Gastroesophageal sphincter (tissue), 4 donors: ENCODE data around the gene SLAMF1. TPM values are rescaled to one million over a fixed set of nuclear protein-coding genes. Genes with fewer than 3 reads are reported as not detected.

Source experiments
- ATAC-seq: fragments of 150-250 bp; one replicate; pipeline ENCODE4 v1.9.1; 2016; ENCODE audit warnings: mild to moderate bottlenecking, moderate library complexity
- H3K27ac ChIP-seq, 4 donors: fragments of 200-600 bp; sonication (generic) in 3 of 4; 1 replicate in 3 of 4; 2 replicates in 1 of 4; pipeline ENCODE4 v1.5.1; 2016 to 2019
- H3K27me3 ChIP-seq: fragments of 200-600 bp; sonication (generic); one replicate; pipeline ENCODE4 v1.5.1; 2019
- H3K36me3 ChIP-seq, 2 donors: fragments of 200-600 bp; sonication (generic); one replicate each; pipeline ENCODE4 v1.5.1; 2019; ENCODE audit warnings: control low read depth in 1 of 2
- H3K4me1 ChIP-seq, 3 donors: fragments of 200-600 bp; sonication (generic); 1 replicate in 2 of 3; 2 replicates in 1 of 3; pipeline ENCODE4 v1.5.1; 2016 to 2019; ENCODE audit warnings: control low read depth in 2 of 3
- H3K4me3 ChIP-seq, 2 donors: fragments of 200-600 bp; sonication (generic); one replicate each; pipeline ENCODE4 v1.5.1; 2019; ENCODE audit warnings: mild to moderate bottlenecking in 1 of 2, moderate library complexity in 1 of 2
- H3K9me3 ChIP-seq, 3 donors: fragments of 200-600 bp; sonication (generic); one replicate each; pipeline ENCODE4 v1.5.1; 2017 to 2019; ENCODE audit warnings: control low read depth in 2 of 3
- EP300 ChIP-seq: sonication (generic); formaldehyde crosslinking; IDR thresholded peaks from one replicate; pipeline ENCODE4 v1.6.1; 2017; ENCODE audit warnings: antibody characterized with exemption, mild to moderate bottlenecking
- POLR2A ChIP-seq, 2 donors: fragments of 450-650 bp; IDR thresholded peaks; one replicate each; pipeline ENCODE4 v1.6.1; 2017; ENCODE audit warnings: antibody characterized with exemption in 2 of 2, mild to moderate bottlenecking in 2 of 2, moderate library complexity in 1 of 2
- POLR2AphosphoS5 ChIP-seq: sonication (generic); formaldehyde crosslinking; IDR thresholded peaks from one replicate; pipeline ENCODE4 v1.6.1; 2017; ENCODE audit warnings: antibody characterized with exemption
- WGBS, 2 donors: methylation state at CpG; one replicate each; pipeline ENCODE4 v1.1.5; 2018; ENCODE audit warnings: low coverage in 1 of 2; 5-methylcytosine and 5-hydroxymethylcytosine counted together
- total RNA-seq, 4 donors: library from RNA; depleted of rRNA; stranded (reverse); fragments of >200 nt; gene quantifications; one replicate each; pipeline ENCODE4 v1.1.0, GENCODE V29; 2016
- TF ChIP-seq, protein P1 (sequence below), 4 experiments: fragments of 200-600 bp in 2 of 4; fragments of 450-650 bp in 2 of 4; sonication (generic) in 1 of 4; IDR thresholded peaks; one replicate each; pipeline ENCODE4 v1.5.1; 2017 to 2019; ENCODE audit warnings: antibody characterized with exemption in 4 of 4, mild to moderate bottlenecking in 2 of 4, moderate library complexity in 2 of 4

The SLAMF1 gene
- total RNA-seq, 4 donors from 2014 or later = 0.12 to 2.8 (median 1.2) TPM; not detected in 1

DNA sequence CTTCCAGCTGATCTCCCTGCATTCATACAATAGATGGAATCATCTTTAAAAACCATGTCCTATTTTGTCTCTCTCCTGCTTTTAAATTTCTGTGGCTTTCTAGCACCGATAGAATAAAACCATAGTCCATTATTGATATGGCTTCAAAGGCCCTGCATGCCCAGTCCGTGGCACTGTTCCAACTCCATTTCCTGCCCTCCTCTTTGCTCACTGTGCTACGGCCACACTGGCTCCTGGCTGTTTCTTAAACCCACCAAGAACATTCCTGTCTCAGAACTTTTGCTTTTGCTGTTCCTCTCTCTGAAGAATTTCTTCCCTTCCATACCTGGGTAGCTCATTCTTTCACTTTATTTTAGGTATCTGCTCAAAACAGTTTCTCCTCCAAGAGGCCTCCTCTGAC is 7.2 kb downstream of the SLAMF1 start:
- WGBS, 2 donors = 12 to 35% methylated on average over 3 of the region's 3 CpGs
- no peak for ATAC-seq
- Histone ChIP-seq H3K4me1 (no peaks in the 10 kb centered on the region), H3K27ac (no peak overlapping the region), H3K36me3 (no peaks in the 10 kb centered on the region), H3K27me3 (peaks cover 4% of the 10 kb centered on the region), H3K4me3 (no peak overlapping the region), H3K9me3 (no peaks in the 10 kb centered on the region)
- TF ChIP-seq, protein P1, sequence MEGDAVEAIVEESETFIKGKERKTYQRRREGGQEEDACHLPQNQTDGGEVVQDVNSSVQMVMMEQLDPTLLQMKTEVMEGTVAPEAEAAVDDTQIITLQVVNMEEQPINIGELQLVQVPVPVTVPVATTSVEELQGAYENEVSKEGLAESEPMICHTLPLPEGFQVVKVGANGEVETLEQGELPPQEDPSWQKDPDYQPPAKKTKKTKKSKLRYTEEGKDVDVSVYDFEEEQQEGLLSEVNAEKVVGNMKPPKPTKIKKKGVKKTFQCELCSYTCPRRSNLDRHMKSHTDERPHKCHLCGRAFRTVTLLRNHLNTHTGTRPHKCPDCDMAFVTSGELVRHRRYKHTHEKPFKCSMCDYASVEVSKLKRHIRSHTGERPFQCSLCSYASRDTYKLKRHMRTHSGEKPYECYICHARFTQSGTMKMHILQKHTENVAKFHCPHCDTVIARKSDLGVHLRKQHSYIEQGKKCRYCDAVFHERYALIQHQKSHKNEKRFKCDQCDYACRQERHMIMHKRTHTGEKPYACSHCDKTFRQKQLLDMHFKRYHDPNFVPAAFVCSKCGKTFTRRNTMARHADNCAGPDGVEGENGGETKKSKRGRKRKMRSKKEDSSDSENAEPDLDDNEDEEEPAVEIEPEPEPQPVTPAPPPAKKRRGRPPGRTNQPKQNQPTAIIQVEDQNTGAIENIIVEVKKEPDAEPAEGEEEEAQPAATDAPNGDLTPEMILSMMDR (IDR thresholded peaks at IDR 0.05) = no peak
- TF ChIP-seq EP300 (no peak), POLR2A (IDR thresholded peaks at IDR 0.05) (no peak), POLR2AphosphoS5 (no peak)

DNA sequence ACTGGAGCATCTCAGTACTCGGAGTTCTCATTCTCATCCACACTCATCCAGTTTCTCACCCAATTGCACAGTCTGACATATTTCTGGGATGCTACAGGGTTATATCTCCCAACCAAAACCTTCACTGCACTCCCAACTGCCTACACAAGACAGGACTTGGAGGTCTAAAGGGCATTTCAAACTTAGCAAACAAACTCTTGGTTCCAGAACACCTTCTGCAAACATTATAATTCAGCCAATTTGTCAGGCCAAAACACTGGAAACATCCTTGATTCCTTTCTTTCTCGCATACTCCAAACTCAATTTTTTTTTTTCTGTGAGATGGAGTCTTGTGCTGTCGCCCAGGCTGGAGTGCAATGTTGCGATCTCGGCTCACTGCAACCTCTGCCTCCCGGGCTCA is 7.9 kb downstream of the SLAMF1 start:
- Histone ChIP-seq H3K9me3 (no peaks in the 10 kb centered on the region), H3K4me3 (no peak overlapping the region), H3K27ac (no peak overlapping the region), H3K4me1 (no peaks in the 10 kb centered on the region), H3K36me3 (no peaks in the 10 kb centered on the region), H3K27me3 (peaks cover 4% of the 10 kb centered on the region)
- WGBS, 2 donors = 57 to 78% methylated on average over 1 to 5 of the region's 6 CpGs
- ATAC-seq = no peak
- TF ChIP-seq POLR2A (IDR thresholded peaks at IDR 0.05) (no peak), EP300 (no peak), POLR2AphosphoS5 (no peak)
- TF ChIP-seq, protein P1 (IDR thresholded peaks at IDR 0.05) = no peak

DNA sequence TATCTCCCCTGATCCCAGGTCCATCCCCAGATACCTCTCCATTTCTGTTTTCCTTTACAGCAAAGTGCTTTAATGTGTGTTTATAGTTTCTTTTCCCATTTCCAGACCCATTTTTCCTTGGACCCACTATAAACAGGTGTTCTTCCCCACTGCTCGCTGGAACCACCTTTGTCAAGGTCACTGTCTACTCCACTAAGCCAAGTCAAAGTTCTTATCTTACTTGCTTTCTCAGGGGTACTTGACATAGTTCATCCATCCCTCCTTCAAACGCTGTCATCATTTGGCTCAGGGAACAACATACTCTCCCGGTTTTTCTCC is 8.3 kb downstream of the SLAMF1 start:
- WGBS, 2 donors = 57 to 75% methylated on average over 3 of the region's 3 CpGs
- no peak overlapping the region for H3K27ac ChIP-seq
- no peak overlapping the region for H3K4me3 ChIP-seq
- TF ChIP-seq POLR2AphosphoS5 = no peak
- TF ChIP-seq, protein P1 (IDR thresholded peaks at IDR 0.05) = no peak
- no peak for TF ChIP-seq POLR2A (IDR thresholded peaks at IDR 0.05)
- no peak for TF ChIP-seq EP300
- no peaks in the 10 kb centered on the region for H3K4me1 ChIP-seq
- ATAC-seq = no peak
- peaks cover 4% of the 10 kb centered on the region for H3K27me3 ChIP-seq
- H3K9me3 ChIP-seq = no peaks in the 10 kb centered on the region
- no peaks in the 10 kb centered on the region for H3K36me3 ChIP-seq

DNA sequence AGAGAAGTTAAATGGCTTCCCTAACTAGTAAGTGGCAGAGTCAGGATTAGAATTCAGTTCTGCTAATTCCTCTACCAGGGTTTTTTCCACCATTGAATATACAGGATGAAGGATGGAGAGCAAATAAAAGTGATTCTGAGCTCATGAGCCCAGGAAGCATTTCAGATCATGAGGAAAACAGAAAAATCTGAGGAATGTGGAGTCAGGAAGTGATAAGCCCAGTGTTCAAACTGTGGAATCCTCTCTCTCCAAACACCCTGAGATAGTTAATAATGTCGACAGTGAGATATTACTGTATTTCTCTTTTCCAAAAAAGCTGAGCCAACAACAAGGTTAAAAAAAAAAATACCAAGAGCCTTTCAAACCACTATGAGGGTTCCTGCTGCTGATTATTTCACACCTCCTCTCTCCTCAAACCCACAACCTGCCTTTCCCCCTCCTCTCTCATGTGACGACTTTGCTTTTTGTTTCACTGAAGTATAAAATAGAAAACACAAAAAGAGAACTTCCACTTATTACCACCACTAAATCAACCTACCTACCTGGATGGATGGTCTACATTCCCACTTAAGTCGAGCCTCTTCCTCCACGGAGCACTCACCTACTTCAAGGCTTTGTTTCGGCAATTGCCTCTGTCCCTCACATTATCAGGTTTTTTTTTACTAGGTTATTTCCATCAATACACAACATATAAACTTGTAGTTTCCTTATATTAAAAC is 8.9 kb downstream of the SLAMF1 start:
- Histone ChIP-seq H3K36me3 (no peaks in the 10 kb centered on the region), H3K9me3 (no peaks in the 10 kb centered on the region), H3K4me1 (no peaks in the 10 kb centered on the region), H3K27me3 (peaks cover 4% of the 10 kb centered on the region), H3K4me3 (no peak overlapping the region), H3K27ac (no peak overlapping the region)
- 64 to 65% methylated on average over 5 of the region's 5 CpGs for WGBS, 2 donors
- ATAC-seq = no peak
- TF ChIP-seq POLR2A (IDR thresholded peaks at IDR 0.05) (no peak), EP300 (no peak), POLR2AphosphoS5 (no peak)
- TF ChIP-seq, protein P1 (IDR thresholded peaks at IDR 0.05) = no peak

DNA sequence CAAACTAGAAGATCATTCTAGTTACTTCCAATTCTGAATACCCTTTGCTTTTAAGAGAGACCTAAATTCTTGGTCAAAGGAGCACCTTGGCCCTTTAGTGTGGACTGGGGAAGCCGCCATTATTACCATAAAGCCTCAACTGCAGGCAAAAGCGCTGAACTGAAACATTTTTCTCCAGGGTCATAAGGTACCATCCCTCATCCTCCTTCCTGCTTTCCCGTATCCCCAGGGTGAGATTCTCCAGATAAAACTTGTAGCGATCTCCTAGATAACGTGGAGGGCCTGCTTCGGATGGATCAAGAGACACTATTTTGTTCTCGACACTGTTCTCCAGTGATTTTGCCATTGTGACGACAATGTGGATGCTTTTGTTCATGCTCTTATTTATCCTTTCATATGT is 9.8 kb downstream of the SLAMF1 start:
- H3K27me3 ChIP-seq = peaks cover 4% of the 10 kb centered on the region
- ATAC-seq = no peak
- no peak overlapping the region for H3K27ac ChIP-seq
- H3K9me3 ChIP-seq = no peaks in the 10 kb centered on the region
- TF ChIP-seq POLR2A (IDR thresholded peaks at IDR 0.05) (no peak), EP300 (no peak), POLR2AphosphoS5 (no peak)
- TF ChIP-seq, protein P1 (IDR thresholded peaks at IDR 0.05) = no peak
- no peaks in the 10 kb centered on the region for H3K4me1 ChIP-seq
- H3K36me3 ChIP-seq = no peaks in the 10 kb centered on the region
- 81 to 84% methylated on average over 8 of the region's 8 CpGs for WGBS, 2 donors
- H3K4me3 ChIP-seq = no peak overlapping the region
